Endothelial cell of umbilical vein (primary cell): Measurements from ENCODE around the gene MEI4. TPM values are rescaled to one million over a fixed set of nuclear protein-coding genes. Genes with fewer than 3 reads are reported as not detected.

ENCODE experiments used
- BruUV-seq: library from RNA; stranded (reverse); fragments of 400-500 nt; replicated peaks from 2 replicates; lab custom pipeline; 2021; lab: Mats Ljungman, UMichigan
- CTCF ChIA-PET: fragments of 300-600, 350-600 bp; sonication (Branson Sonifier 250); formaldehyde crosslinking; loops from one replicate; lab custom pipeline; 2021; ENCODE audit warnings: antibody characterized with exemption, inconsistent platforms; lab: Charles Lee
- POLR2A ChIA-PET: fragments of 300-600, 350-600 bp; sonication (Branson Sonifier 250); formaldehyde crosslinking; loops from one replicate; lab custom pipeline; 2021; ENCODE audit warnings: antibody characterized with exemption, inconsistent platforms; lab: Charles Lee
- DNase-seq: peaks from one replicate; pipeline ENCODE4 v3.0.0-alpha.2; 2011; ENCODE audit warnings: low read depth, low spot score
- FAIRE-seq: peaks from 2 replicates; lab custom pipeline; 2011; peaks lifted over from hg19 to GRCh38; lab: Jason Lieb, UNC
- H2AFZ ChIP-seq: 2 replicates; pipeline ENCODE4 v1.6.0; 2012; ENCODE audit warnings: low read depth, low read length, control low read depth, inconsistent platforms
- H3K27ac ChIP-seq: 2 replicates; pipeline ENCODE4 v1.5.1; 2011; ENCODE audit warnings: low read depth, mild to moderate bottlenecking, control low read depth, low read length, moderate library complexity; ENCODE audit not compliant: insufficient read depth
- H3K27me3 ChIP-seq, 2 experiments: 2 replicates each; pipeline versions ENCODE4 v1.6.0 to v1.6.1; 2011; ENCODE audit warnings: low read length in 2 of 2, mixed read lengths in 1 of 2; ENCODE audit not compliant: control insufficient read depth in 2 of 2, insufficient read depth in 2 of 2
- H3K36me3 ChIP-seq, 2 experiments: 2 replicates in 1 of 2; 3 replicates in 1 of 2; pipeline ENCODE4 v1.5.1; 2011; ENCODE audit warnings: low read length in 2 of 2, mild to moderate bottlenecking in 1 of 2, moderate library complexity in 1 of 2; ENCODE audit not compliant: control insufficient read depth in 2 of 2, insufficient read depth in 2 of 2; ENCODE audit errors: extremely low read depth in 1 of 2
- H3K4me1 ChIP-seq: 3 replicates; pipeline ENCODE4 v1.5.1; 2011; ENCODE audit warnings: mild to moderate bottlenecking, low read length; ENCODE audit not compliant: control insufficient read depth, insufficient read depth; ENCODE audit errors: extremely low read depth
- H3K4me2 ChIP-seq: 2 replicates; pipeline ENCODE4 v1.6.1; 2011; ENCODE audit warnings: low read length, control low read depth, mixed read lengths; ENCODE audit not compliant: insufficient read depth
- H3K4me3 ChIP-seq, 3 experiments: fragments of 200-600 bp in 1 of 3; sonication (generic), shearing (Covaris generic) in 1 of 3; replicated peaks in 1 of 3; 2 replicates each; pipeline ENCODE4 v1.5.1; 2011 to 2016; ENCODE audit warnings: control low read depth in 3 of 3, low read length in 3 of 3, mild to moderate bottlenecking in 2 of 3, inconsistent platforms in 1 of 3, low read depth in 1 of 3, moderate library complexity in 1 of 3; ENCODE audit not compliant: insufficient read depth in 1 of 3
- H3K79me2 ChIP-seq: 2 replicates; pipeline ENCODE4 v1.6.0; 2012; ENCODE audit warnings: low read length, inconsistent platforms; ENCODE audit not compliant: control insufficient read depth, insufficient read depth
- H3K9ac ChIP-seq: replicated peaks from 2 replicates; pipeline ENCODE3; 2011; ENCODE audit warnings: low read length, control low read depth; ENCODE audit not compliant: insufficient read depth; ENCODE audit errors: extremely low read depth
- H3K9me1 ChIP-seq: replicated peaks from 3 replicates; pipeline ENCODE4 v1.6.0; 2011; ENCODE audit warnings: mild to moderate bottlenecking, low read length; ENCODE audit not compliant: control insufficient read depth, insufficient read depth; ENCODE audit errors: extremely low read depth
- H3K9me3 ChIP-seq: replicated peaks from 2 replicates; pipeline ENCODE4 v1.5.1; 2012; ENCODE audit warnings: low read length, inconsistent platforms; ENCODE audit not compliant: control insufficient read depth, insufficient read depth
- H4K20me1 ChIP-seq: replicated peaks from 2 replicates; pipeline ENCODE3; 2011; ENCODE audit warnings: mild to moderate bottlenecking, low read length; ENCODE audit not compliant: control insufficient read depth, insufficient read depth; ENCODE audit errors: extremely low read depth
- CTCF ChIP-seq, 2 donors: IDR thresholded peaks; 1 replicate in 1 of 2; 2 replicates in 1 of 2; pipeline ENCODE4 v1.5.1; 2011; ENCODE audit warnings: low read length in 2 of 2, mild to moderate bottlenecking in 2 of 2, moderate library complexity in 2 of 2, control low read depth in 1 of 2, inconsistent platforms in 1 of 2, low read depth in 1 of 2; ENCODE audit not compliant: insufficient read depth in 1 of 2; ENCODE audit errors: extremely low read depth in 1 of 2
- EZH2 ChIP-seq: IDR thresholded peaks from 2 replicates; pipeline ENCODE4 v1.6.1; 2012; ENCODE audit warnings: borderline replicate concordance, low read depth, mild to moderate bottlenecking, moderate library complexity, low read length, inconsistent platforms; ENCODE audit not compliant: severe bottlenecking
- FOS ChIP-seq: IDR thresholded peaks from 2 replicates; pipeline ENCODE4 v1.6.1; 2011; ENCODE audit warnings: mild to moderate bottlenecking, low read length, moderate library complexity, borderline replicate concordance; ENCODE audit not compliant: insufficient read depth
- GATA2 ChIP-seq: IDR thresholded peaks from 2 replicates; pipeline ENCODE4 v1.7.0; 2011; ENCODE audit warnings: low read depth, mild to moderate bottlenecking, moderate library complexity, mixed read lengths, low read length; ENCODE audit not compliant: insufficient read length, insufficient read depth
- JUN ChIP-seq: IDR thresholded peaks from 2 replicates; pipeline ENCODE4 v1.6.1; 2011; ENCODE audit warnings: borderline replicate concordance, low read depth; ENCODE audit not compliant: insufficient read length, insufficient read depth
- MAX ChIP-seq: IDR thresholded peaks from 2 replicates; pipeline ENCODE4 v1.6.1; 2011; ENCODE audit not compliant: insufficient read depth, insufficient read length
- MYC ChIP-seq: IDR thresholded peaks from one replicate; pipeline ENCODE4 v1.6.1; 2011; ENCODE audit warnings: mild to moderate bottlenecking, low read depth, low read length
- POLR2A ChIP-seq: IDR thresholded peaks from 2 replicates; pipeline ENCODE4 v1.6.1; 2012; ENCODE audit warnings: low read depth, mild to moderate bottlenecking, control low read depth, low read length
- POLR2AphosphoS5 ChIP-seq: IDR thresholded peaks from 2 replicates; pipeline ENCODE4 v1.6.1; 2012; ENCODE audit warnings: low read depth, mild to moderate bottlenecking, control low read depth, low read length, moderate library complexity; ENCODE audit not compliant: insufficient read depth
- dilution Hi-C: fragments of 300-500 bp; cut with MboI; formaldehyde crosslinking; loops from one replicate; pipeline ENCODE4 v1.15.0; 2019; ENCODE audit warnings: low sequenced_read_pairs; ENCODE audit not compliant: extremely low pct_ligation_motif_present
- intact Hi-C: fragments of 100-400 bp; cut with micrococcal nuclease; formaldehyde crosslinking; loops from one replicate; pipeline ENCODE4 v1.10.0; 2022
- polyA plus RNA-seq, 4 experiments: library from polyadenylated mRNA; depleted of rRNA in 3 of 4; stranded (reverse) in 3 of 4; unstranded in 1 of 4; fragments of >200 nt; gene quantifications; 2 replicates each; pipeline versions ENCODE4 v1.2.1 to v1.2.3, GENCODE V29; 2011 to 2012; ENCODE audit warnings: missing spikeins in 1 of 4
- total RNA-seq: library from RNA; stranded (reverse); gene quantifications from 2 replicates; pipeline ENCODE4 v1.2.3, GENCODE V29; 2021

The MEI4 gene
- total and polyA plus RNA-seq, 2 donors (not counting 3 experiments of a cell fraction or from before 2014, with no cell fraction given): not detected

- dilution Hi-C loops: no loop called here
- intact Hi-C loops: no loop called here
- no peak overlapping the region for H3K27ac ChIP-seq
- H2AFZ ChIP-seq: no peak overlapping the region
- no peak for TF ChIP-seq EZH2
- no peak for TF ChIP-seq GATA2
- TF ChIP-seq MYC: no peak
- TF ChIP-seq POLR2AphosphoS5: no peak
- no peak for TF ChIP-seq POLR2A
- no peak for TF ChIP-seq JUN
- ChIA-PET POLR2A (no interaction called here), CTCF (no interaction called here)
- H3K4me3 ChIP-seq: no peak overlapping the region
- no peaks in the 10 kb centered on the region for H3K27me3 ChIP-seq
- H3K4me1 ChIP-seq: no peaks in the 10 kb centered on the region
- no peaks in the 10 kb centered on the region for H4K20me1 ChIP-seq
- no TSS peak for BruUV-seq
- no peak overlapping the region for H3K4me2 ChIP-seq
- no peaks in the 10 kb centered on the region for H3K9me1 ChIP-seq
- H3K79me2 ChIP-seq: no peaks in the 10 kb centered on the region
- H3K9ac ChIP-seq: no peak overlapping the region
- no peak for DNase-seq
- no peaks in the 10 kb centered on the region for H3K9me3 ChIP-seq
- FAIRE-seq: no peak
- no peaks in the 10 kb centered on the region for H3K36me3 ChIP-seq
These were observed 159.5 kb downstream of the MEI4 start for GRCh38 chr6:77812304-77812703.

GRCh38 chr6:77813090-77813489, 160.3 kb downstream of the MEI4 start:
- H3K9ac ChIP-seq: no peak overlapping the region
- dilution Hi-C loops (no loop called here), intact Hi-C loops (no loop called here)
- ChIA-PET POLR2A (no interaction called here), CTCF (no interaction called here)
- no peaks in the 10 kb centered on the region for H3K4me1 ChIP-seq
- H3K4me2 ChIP-seq: no peak overlapping the region
- no peaks in the 10 kb centered on the region for H3K9me3 ChIP-seq
- FAIRE-seq: no peak
- no peak overlapping the region for H3K27ac ChIP-seq
- no peak overlapping the region for H3K4me3 ChIP-seq
- no TSS peak for BruUV-seq
- no peak for DNase-seq
- no peaks in the 10 kb centered on the region for H3K9me1 ChIP-seq
- no peaks in the 10 kb centered on the region for H3K79me2 ChIP-seq
- H3K36me3 ChIP-seq: no peaks in the 10 kb centered on the region
- no peaks in the 10 kb centered on the region for H4K20me1 ChIP-seq
- no peaks in the 10 kb centered on the region for H3K27me3 ChIP-seq
- no peak for TF ChIP-seq JUN
- no peak for TF ChIP-seq POLR2AphosphoS5
- TF ChIP-seq MAX: no peak
- TF ChIP-seq CTCF (IDR thresholded peaks at IDR 0.05; ENCODE audit: extremely low read depth in 1 of 2, insufficient read depth in 1 of 2, low read depth in 1 of 2, low read length in 2 of 2): no peak
- no peak for TF ChIP-seq GATA2
- no peak for TF ChIP-seq POLR2A
- no peak for TF ChIP-seq FOS
- TF ChIP-seq MYC: no peak
- TF ChIP-seq EZH2: no peak
- H2AFZ ChIP-seq: no peak overlapping the region
